Measurements from ENCODE around the gene MPP4. TPM values are rescaled to one million over a fixed set of nuclear protein-coding genes. Genes with fewer than 3 reads are reported as not detected.

MPP4 gene
- total RNA-seq, 1 experiment from 2014 or later = not detected

DNA sequence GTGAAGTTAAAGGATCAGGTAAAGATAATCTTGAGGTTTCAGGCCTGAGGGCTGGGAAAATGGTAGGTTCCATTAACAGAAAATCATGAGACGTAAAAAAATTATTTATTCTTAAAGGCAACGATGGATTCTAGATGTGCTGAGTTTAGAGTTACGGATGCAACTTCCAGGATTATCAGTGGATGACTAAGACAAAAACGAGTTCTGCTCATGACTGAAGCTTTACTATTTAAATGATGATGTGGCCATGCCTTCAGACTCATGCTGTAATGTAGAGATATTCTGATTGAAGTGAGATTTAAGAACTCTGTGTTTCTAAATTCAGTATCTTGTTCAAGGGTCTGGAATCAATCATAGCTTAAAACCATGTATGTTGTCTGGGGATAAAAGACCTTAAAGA is 60.1 kb downstream of the MPP4 start:
- intact Hi-C loops (cut with micrococcal nuclease; ENCODE audit: unreplicated experiment) = no loop called here
- H3K4me3 ChIP-seq = no peak overlapping the region
- H3K9me3 ChIP-seq (ENCODE audit: insufficient read depth, low read depth) = no peaks in the 10 kb centered on the region
- ChIA-PET CTCF (no interaction called here), POLR2A (ENCODE audit: unreplicated experiment) (no interaction called here)
- no peak overlapping the region for H2AFZ ChIP-seq
- peaks cover 5% of the 10 kb centered on the region; the same call in 1 of the 2 replicates for H3K4me1 ChIP-seq (replicated peaks; ENCODE audit: insufficient read depth)
- peaks cover 6% of the 10 kb centered on the region for H3K79me2 ChIP-seq (ENCODE audit: low read depth)
- H3K9me2 ChIP-seq (ENCODE audit: insufficient read depth) = no peaks in the 10 kb centered on the region
- H3K27me3 ChIP-seq (ENCODE audit: insufficient read depth, low read depth) = no peaks in the 10 kb centered on the region
- no peak for TF ChIP-seq EZH2 (IDR thresholded peaks at IDR 0.05; ENCODE audit: low read depth)
- TF ChIP-seq, protein P1, sequence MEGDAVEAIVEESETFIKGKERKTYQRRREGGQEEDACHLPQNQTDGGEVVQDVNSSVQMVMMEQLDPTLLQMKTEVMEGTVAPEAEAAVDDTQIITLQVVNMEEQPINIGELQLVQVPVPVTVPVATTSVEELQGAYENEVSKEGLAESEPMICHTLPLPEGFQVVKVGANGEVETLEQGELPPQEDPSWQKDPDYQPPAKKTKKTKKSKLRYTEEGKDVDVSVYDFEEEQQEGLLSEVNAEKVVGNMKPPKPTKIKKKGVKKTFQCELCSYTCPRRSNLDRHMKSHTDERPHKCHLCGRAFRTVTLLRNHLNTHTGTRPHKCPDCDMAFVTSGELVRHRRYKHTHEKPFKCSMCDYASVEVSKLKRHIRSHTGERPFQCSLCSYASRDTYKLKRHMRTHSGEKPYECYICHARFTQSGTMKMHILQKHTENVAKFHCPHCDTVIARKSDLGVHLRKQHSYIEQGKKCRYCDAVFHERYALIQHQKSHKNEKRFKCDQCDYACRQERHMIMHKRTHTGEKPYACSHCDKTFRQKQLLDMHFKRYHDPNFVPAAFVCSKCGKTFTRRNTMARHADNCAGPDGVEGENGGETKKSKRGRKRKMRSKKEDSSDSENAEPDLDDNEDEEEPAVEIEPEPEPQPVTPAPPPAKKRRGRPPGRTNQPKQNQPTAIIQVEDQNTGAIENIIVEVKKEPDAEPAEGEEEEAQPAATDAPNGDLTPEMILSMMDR (conservative IDR thresholded peaks at IDR 0.05) = no peak
- H3F3A ChIP-seq (ENCODE audit: insufficient read depth, low read depth) = no peaks in the 10 kb centered on the region
- no peak for DNase-seq
- H3K36me3 ChIP-seq (ENCODE audit: low read depth) = no peaks in the 10 kb centered on the region
- no peak overlapping the region for H3K27ac ChIP-seq
- no peaks in the 10 kb centered on the region for H4K20me1 ChIP-seq (ENCODE audit: insufficient read depth)
- no peak overlapping the region for H3K4me2 ChIP-seq
- no TSS peak for BruUV-seq (replicated peaks)

DNA sequence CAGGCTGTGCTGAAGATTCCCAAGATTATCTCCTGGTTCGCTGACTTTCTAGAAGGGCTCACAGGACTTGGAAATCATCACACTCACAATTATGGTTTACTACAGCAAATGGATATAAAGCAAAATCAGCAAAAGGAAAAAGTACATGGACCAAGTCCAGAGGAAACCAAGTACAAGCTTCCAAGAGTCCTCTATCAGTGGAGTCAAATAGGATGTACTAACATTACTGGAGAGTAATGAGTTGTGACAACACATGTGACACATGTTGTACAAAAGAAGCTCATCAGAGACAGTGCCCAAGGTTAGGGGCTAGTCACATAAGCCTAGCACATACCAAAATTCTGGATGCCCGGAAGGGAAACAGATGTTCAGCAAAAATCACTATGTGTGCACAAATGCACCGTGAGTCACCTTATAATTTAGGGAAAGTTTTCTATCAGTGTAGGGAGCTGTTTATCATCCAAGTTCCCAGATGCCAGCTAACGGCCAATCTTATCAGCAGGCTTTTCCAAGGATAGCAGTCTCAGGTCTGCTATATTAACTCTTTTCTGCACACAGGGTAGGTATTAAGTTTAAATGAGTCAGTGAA is 64.7 kb downstream of the MPP4 start:
- Histone ChIP-seq H3K4me3 (no peak overlapping the region), H3F3A (ENCODE audit: insufficient read depth, low read depth) (no peaks in the 10 kb centered on the region), H4K20me1 (ENCODE audit: insufficient read depth) (no peaks in the 10 kb centered on the region), H3K4me1 (replicated peaks; ENCODE audit: insufficient read depth) (no peaks in the 10 kb centered on the region), H3K9me3 (ENCODE audit: insufficient read depth, low read depth) (no peaks in the 10 kb centered on the region), H3K4me2 (no peak overlapping the region), H3K79me2 (ENCODE audit: low read depth) (no peaks in the 10 kb centered on the region), H2AFZ (no peak overlapping the region), H3K27me3 (ENCODE audit: insufficient read depth, low read depth) (no peaks in the 10 kb centered on the region), H3K36me3 (ENCODE audit: low read depth) (peaks cover 7% of the 10 kb centered on the region; the same call in 1 of the 2 replicates), H3K27ac (no peak overlapping the region), H3K9me2 (ENCODE audit: insufficient read depth) (no peaks in the 10 kb centered on the region)
- no peak for TF ChIP-seq EZH2 (IDR thresholded peaks at IDR 0.05; ENCODE audit: low read depth)
- TF ChIP-seq, protein P1 (conservative IDR thresholded peaks at IDR 0.05) = no peak
- no peak for DNase-seq
- BruUV-seq (replicated peaks) = no TSS peak
- intact Hi-C loops (cut with micrococcal nuclease; ENCODE audit: unreplicated experiment) = no loop called here
- ChIA-PET POLR2A (ENCODE audit: unreplicated experiment) (no interaction called here), CTCF (no interaction called here)

DNA sequence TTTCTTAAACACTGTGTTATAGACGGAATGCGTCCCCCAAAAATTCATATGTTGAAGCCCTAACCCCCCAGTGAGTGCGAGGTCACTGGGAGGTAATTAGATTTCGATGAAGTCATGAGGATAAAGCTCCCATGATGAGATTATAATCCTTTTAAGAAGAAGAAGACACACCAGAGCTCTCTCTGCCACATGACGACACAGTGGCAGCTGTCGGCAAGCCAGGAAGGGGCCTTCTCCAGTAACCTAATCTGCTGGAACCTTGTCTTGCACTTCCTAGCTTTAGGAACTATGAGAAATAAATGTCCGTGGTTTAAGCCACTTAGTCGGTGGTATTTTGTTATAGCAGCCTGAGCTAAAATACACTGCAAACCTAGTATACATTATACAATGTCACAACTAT is 67.4 kb downstream of the MPP4 start:
- Histone ChIP-seq H3K36me3 (ENCODE audit: low read depth) (peaks cover 7% of the 10 kb centered on the region), H3K27me3 (ENCODE audit: insufficient read depth, low read depth) (no peaks in the 10 kb centered on the region), H3K27ac (no peak overlapping the region), H3K9me2 (ENCODE audit: insufficient read depth) (no peaks in the 10 kb centered on the region; the same call in 1 of the 2 replicates), H3K4me3 (no peak overlapping the region), H3F3A (ENCODE audit: insufficient read depth, low read depth) (no peaks in the 10 kb centered on the region), H3K4me1 (replicated peaks; ENCODE audit: insufficient read depth) (no peaks in the 10 kb centered on the region), H2AFZ (no peak overlapping the region), H3K9me3 (ENCODE audit: insufficient read depth, low read depth) (no peaks in the 10 kb centered on the region), H3K4me2 (no peak overlapping the region), H4K20me1 (ENCODE audit: insufficient read depth) (no peaks in the 10 kb centered on the region), H3K79me2 (ENCODE audit: low read depth) (no peaks in the 10 kb centered on the region)
- ChIA-PET POLR2A (ENCODE audit: unreplicated experiment) (no interaction called here), CTCF (no interaction called here)
- BruUV-seq (replicated peaks) = no TSS peak
- intact Hi-C loops (cut with micrococcal nuclease; ENCODE audit: unreplicated experiment) = no loop called here
- no peak for DNase-seq
- TF ChIP-seq, protein P1 (conservative IDR thresholded peaks at IDR 0.05) = no peak
- TF ChIP-seq EZH2 (IDR thresholded peaks at IDR 0.05; ENCODE audit: low read depth) = no peak

Data from PC-9 (cell line).